ENCODE data around the gene TRIM14. TPM values are rescaled to one million over a fixed set of nuclear protein-coding genes. Genes with fewer than 3 reads are reported as not detected.

Gene TRIM14
- total and polyA plus RNA-seq, 2 of the 4 experiments (the other 2 are of a cell fraction) = 3.0 to 8.5 TPM

GRCh38 chr9:98162613-98163012, 43.6 kb upstream of the TRIM14 start:
- TF ChIP-seq RCOR1 (IDR thresholded peaks at IDR 0.05; ENCODE audit: insufficient replicate concordance, low read length) = no peak
- no peak for TF ChIP-seq RFX5 (IDR thresholded peaks at IDR 0.05; ENCODE audit: low read depth, low read length)
- TF ChIP-seq NFE2L2 (IDR thresholded peaks at IDR 0.05; ENCODE audit: low read depth, low read length) = no peak
- no peak for TF ChIP-seq POLR2A (IDR thresholded peaks at IDR 0.05; ENCODE audit: low read depth, low read length)
- no peak for TF ChIP-seq CHD1 (IDR thresholded peaks at IDR 0.05; ENCODE audit: low read depth, low read length)
- TF ChIP-seq MXI1 (IDR thresholded peaks at IDR 0.05; ENCODE audit: borderline replicate concordance, low read depth, low read length) = no peak
- no peak for TF ChIP-seq MAZ (IDR thresholded peaks at IDR 0.05; ENCODE audit: borderline replicate concordance, low read depth, low read length)
- TF ChIP-seq ELK1 (IDR thresholded peaks at IDR 0.05; ENCODE audit: borderline replicate concordance, low read depth, low read length) = no peak
- no peak overlapping the region for H3K9ac ChIP-seq (ENCODE audit: low read depth, low read length)
- WGBS, 2 experiments (ENCODE audit: extremely low coverage in 2 of 2, insufficient read length in 1 of 2) = 94% methylated on average over 12 of the region's 12 CpGs; no CpG with 5 or more reads in 1 of the 2 experiments
- no peak overlapping the region for H2BK20ac ChIP-seq (ENCODE audit: low read depth, low read length)
- H3K4ac ChIP-seq (ENCODE audit: low read depth, low read length) = no peak overlapping the region
- H2AFZ ChIP-seq (replicated peaks; ENCODE audit: low read length, poor library complexity) = no peak overlapping the region
- intact Hi-C loops (cut with micrococcal nuclease) (no loop called here), dilution Hi-C loops (cut with HindIII; ENCODE audit: low sequenced_read_pairs, unreplicated experiment) (no loop called here), in situ Hi-C loops (cut with MboI; ENCODE audit: low sequenced_read_pairs) (no loop called here)
- BruUV-seq (replicated peaks) = no TSS peak
- ChIA-PET POLR2A (ENCODE audit: unreplicated experiment) (no interaction called here), CTCF (no interaction called here)
- H3K27ac ChIP-seq (ENCODE audit: insufficient read depth, low read length) = no peak overlapping the region
- H3K23ac ChIP-seq (ENCODE audit: low read depth, low read length) = no peak overlapping the region
- H3K79me1 ChIP-seq (ENCODE audit: low read depth in 1 of 2, low read length in 2 of 2) = no peaks in the 10 kb centered on the region
- H3K18ac ChIP-seq (ENCODE audit: low read depth, low read length) = no peak overlapping the region
- H3K27me3 ChIP-seq (ENCODE audit: control insufficient read depth, insufficient read depth, low read length) = peaks cover 8% of the 10 kb centered on the region; the same call in 1 of the 2 replicates
- no peak overlapping the region for H2BK5ac ChIP-seq (ENCODE audit: low read depth, low read length, poor library complexity, severe bottlenecking)
- H3K9me1 ChIP-seq (ENCODE audit: insufficient read depth, low read length) = no peaks in the 10 kb centered on the region
- no peaks in the 10 kb centered on the region for H3K36me3 ChIP-seq (ENCODE audit: control insufficient read depth, insufficient read depth, low read length)
- no peaks in the 10 kb centered on the region for H4K20me1 ChIP-seq (ENCODE audit: insufficient read depth, low read length)
- H3K4me1 ChIP-seq (ENCODE audit: control insufficient read depth, insufficient read depth, low read length) = no peaks in the 10 kb centered on the region
- H2AK9ac ChIP-seq (replicated peaks; ENCODE audit: low read depth, low read length, poor library complexity) = no peak overlapping the region
- H4K5ac ChIP-seq (ENCODE audit: low read depth, low read length) = no peak overlapping the region
- no peak overlapping the region for H3K56ac ChIP-seq (ENCODE audit: extremely low read depth, insufficient read depth, low read length)
- no peak overlapping the region for H3K4me2 ChIP-seq (ENCODE audit: low read depth, low read length)
- ATAC-seq (ENCODE audit: low read depth) (no peak), DNase-seq (no peak)
- no peak overlapping the region for H2BK15ac ChIP-seq (ENCODE audit: low read depth, low read length)
- H4K91ac ChIP-seq (ENCODE audit: insufficient read depth, low read depth, low read length) = no peak overlapping the region
- H3K14ac ChIP-seq (replicated peaks; ENCODE audit: low read depth, low read length) = no peak overlapping the region
- H2BK120ac ChIP-seq (ENCODE audit: low read depth, low read length) = no peak overlapping the region
- H4K8ac ChIP-seq (ENCODE audit: low read depth in 2 of 2, low read length in 2 of 2) = no peak overlapping the region
- H3K9me3 ChIP-seq (ENCODE audit: control insufficient read depth, insufficient read depth, low read length) = no peaks in the 10 kb centered on the region
- H2AK5ac ChIP-seq (ENCODE audit: low read depth, low read length) = no peak overlapping the region
- H3K4me3 ChIP-seq (ENCODE audit: insufficient read depth, low read depth, low read length) = no peak overlapping the region

All from IMR-90 (cell line).